ENCODE data around the gene ATP6V0B. TPM values are rescaled to one million over a fixed set of nuclear protein-coding genes. Genes with fewer than 3 reads are reported as not detected.

Gene ATP6V0B
- total and polyA plus RNA-seq, 2 of the 13 experiments (the other 11 are each of a cell fraction or from before 2014, with no cell fraction given) = 157 to 161 TPM

DNA sequence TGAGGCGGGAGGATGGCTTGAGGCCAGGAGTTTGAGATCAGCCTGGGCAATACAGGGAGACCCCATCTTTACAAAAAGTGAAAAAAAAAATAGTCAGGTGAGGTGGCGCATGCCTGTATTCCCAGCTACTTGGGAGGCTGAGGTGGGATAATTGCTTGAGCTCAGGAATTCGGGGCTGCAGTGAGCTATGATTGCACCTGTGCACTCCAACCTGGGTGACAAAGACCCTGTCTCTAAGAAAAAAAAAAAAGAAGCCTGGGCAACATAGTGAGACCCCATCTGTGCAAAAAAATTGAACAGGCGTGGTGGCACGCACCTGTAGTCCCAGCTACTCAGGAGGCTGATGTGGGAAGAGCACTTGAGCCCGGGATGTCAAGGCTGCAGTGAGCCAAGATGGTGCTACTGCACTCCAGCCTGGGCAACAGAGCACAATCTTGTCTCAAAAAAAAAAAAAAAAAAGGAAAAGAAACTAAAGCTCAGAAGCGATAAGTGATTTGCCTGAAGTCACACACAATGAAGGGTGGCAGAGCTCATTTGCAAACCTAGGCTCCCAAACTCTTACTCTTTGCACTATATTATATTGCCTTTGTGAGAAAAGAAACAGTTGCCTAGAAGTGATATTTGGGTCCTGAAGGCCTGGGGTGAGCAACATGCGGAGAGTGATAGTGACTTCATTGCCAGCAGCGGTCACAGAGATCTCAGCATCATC, 18.6 kb downstream of the ATP6V0B start:
- H3K9me3 ChIP-seq (ENCODE audit: low read length) = no peaks in the 10 kb centered on the region
- ATAC-seq (no peak), FAIRE-seq (no peak), DNase-seq (ENCODE audit: low spot score) (no peak)
- no peaks in the 10 kb centered on the region for H3K79me2 ChIP-seq (ENCODE audit: insufficient read depth, low read length)
- H3K27me3 ChIP-seq (ENCODE audit: control insufficient read depth in 1 of 2, insufficient read depth in 2 of 2, low read length in 2 of 2) = no peaks in the 10 kb centered on the region
- ChIA-PET CTCF (ENCODE audit: low intra/inter-chr PET ratio, low total read pairs) (no interaction called here), POLR2A (interaction anchor here (0.7 to 1.5 kb wide), 4 partner anchors 16 to 43 kb away, joined by 3 to 4 read pairs (median 3); no protein-coding TSS in a partner anchor)
- BruUV-seq (replicated peaks) = no TSS peak
- intact Hi-C loops (cut with micrococcal nuclease; ENCODE audit: unreplicated experiment) = no loop called here
- no peak overlapping the region for H3K27ac ChIP-seq (ENCODE audit: extremely low read length, insufficient read depth, low read length)
- no peak overlapping the region for H2AFZ ChIP-seq (ENCODE audit: low read length)
- no peak overlapping the region for H3K9ac ChIP-seq (ENCODE audit: insufficient read depth, low read depth, low read length)
- no peaks in the 10 kb centered on the region for H3K36me3 ChIP-seq (replicated peaks in 1 of 2; ENCODE audit: control insufficient read depth in 1 of 2, insufficient read depth in 2 of 2, low read length in 2 of 2)
- no peaks in the 10 kb centered on the region for H4K20me1 ChIP-seq (ENCODE audit: insufficient read depth, low read length)
- peaks cover 58% of the 10 kb centered on the region for H3K4me1 ChIP-seq (ENCODE audit: insufficient read depth, low read length)
- no peak overlapping the region for H3K4me2 ChIP-seq (ENCODE audit: low read depth, low read length)
- TF ChIP-seq ASH2L (IDR thresholded peaks at IDR 0.05; ENCODE audit: insufficient read length, low read depth, low read length) (no peak), CREB1 (IDR thresholded peaks at IDR 0.05) (no peak), CREB1 (CRISPR knock-in tag; IDR thresholded peaks at IDR 0.05) (no peak), ZNF256 (CRISPR knock-in tag; conservative IDR thresholded peaks at IDR 0.05) (no peak), ZNF607 (CRISPR knock-in tag; IDR thresholded peaks at IDR 0.05; ENCODE audit: borderline replicate concordance) (no peak), ONECUT2 (CRISPR knock-in tag; IDR thresholded peaks at IDR 0.05) (no peak), ZNF792 (CRISPR knock-in tag; IDR thresholded peaks at IDR 0.05) (no peak), MAFK (conservative IDR thresholded peaks at IDR 0.05 in 1 of 2, IDR thresholded peaks at IDR 0.05 in 1 of 2; ENCODE audit: low read length in 2 of 2) (no peak), HNF4G (IDR thresholded peaks at IDR 0.05; ENCODE audit: borderline replicate concordance, low read depth, low read length) (no peak), HNF4G (CRISPR knock-in tag; IDR thresholded peaks at IDR 0.05; ENCODE audit: borderline replicate concordance, low read depth) (no peak), SOX5 (CRISPR knock-in tag; IDR thresholded peaks at IDR 0.05; ENCODE audit: borderline replicate concordance) (no peak), ZNF180 (CRISPR knock-in tag; IDR thresholded peaks at IDR 0.05; ENCODE audit: borderline replicate concordance, low read depth) (no peak), NCOR1 (IDR thresholded peaks at IDR 0.05; ENCODE audit: borderline replicate concordance, low read length) (no peak), ZNF644 (CRISPR knock-in tag; IDR thresholded peaks at IDR 0.05; ENCODE audit: low read depth) (no peak)
- TF ChIP-seq, protein P1, sequence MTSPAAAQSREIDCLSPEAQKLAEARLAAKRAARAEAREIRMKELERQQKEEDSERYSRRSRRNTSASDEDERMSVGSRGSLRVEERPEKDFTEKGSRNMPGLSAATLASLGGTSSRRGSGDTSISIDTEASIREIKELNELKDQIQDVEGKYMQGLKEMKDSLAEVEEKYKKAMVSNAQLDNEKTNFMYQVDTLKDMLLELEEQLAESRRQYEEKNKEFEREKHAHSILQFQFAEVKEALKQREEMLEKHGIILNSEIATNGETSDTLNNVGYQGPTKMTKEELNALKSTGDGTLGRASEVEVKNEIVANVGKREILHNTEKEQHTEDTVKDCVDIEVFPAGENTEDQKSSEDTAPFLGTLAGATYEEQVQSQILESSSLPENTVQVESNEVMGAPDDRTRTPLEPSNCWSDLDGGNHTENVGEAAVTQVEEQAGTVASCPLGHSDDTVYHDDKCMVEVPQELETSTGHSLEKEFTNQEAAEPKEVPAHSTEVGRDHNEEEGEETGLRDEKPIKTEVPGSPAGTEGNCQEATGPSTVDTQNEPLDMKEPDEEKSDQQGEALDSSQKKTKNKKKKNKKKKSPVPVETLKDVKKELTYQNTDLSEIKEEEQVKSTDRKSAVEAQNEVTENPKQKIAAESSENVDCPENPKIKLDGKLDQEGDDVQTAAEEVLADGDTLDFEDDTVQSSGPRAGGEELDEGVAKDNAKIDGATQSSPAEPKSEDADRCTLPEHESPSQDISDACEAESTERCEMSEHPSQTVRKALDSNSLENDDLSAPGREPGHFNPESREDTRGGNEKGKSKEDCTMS (CRISPR knock-in tag; conservative IDR thresholded peaks at IDR 0.05) = no peak
- H3K4me3 ChIP-seq (replicated peaks in 1 of 3; ENCODE audit: insufficient read depth in 1 of 3, low read depth in 2 of 3, low read length in 3 of 3) = no peak overlapping the region
- in situ Hi-C loops (cut with HindIII; ENCODE audit: extremely low pct_ligation_motif_present, low pct_unique_long_range_greater_than_20kb) = no loop called here
- WGBS (ENCODE audit: low lambda C conversion rate) = 93% methylated on average over 9 of the region's 9 CpGs

Measured in HepG2 (cell line).